ENCODE results near the gene IGFL1.
"Not testable (repeated sequence)": the region's sequence is repeated elsewhere in the genome, so short reads cannot be mapped to it uniquely, and the experiment has no call there.

The IGFL1 gene

GRCh38 chr19:46273931-46274330, 44.4 kb downstream of the IGFL1 start:
- DNase-seq = not testable (repeated sequence)

GRCh38 chr19:46279177-46279576, 49.6 kb downstream of the IGFL1 start:
- no peak for DNase-seq

Measured in NCI-H82 (cell line).